GM12874 (cell line): Measurements from ENCODE around the gene CHD1L.

ENCODE experiments used
- TF ChIP-seq, protein P1 (sequence below): IDR thresholded peaks from 2 replicates; pipeline ENCODE4 v1.5.1; 2011; ENCODE audit warnings: low read depth, mild to moderate bottlenecking, control low read depth, low read length, moderate library complexity; ENCODE audit not compliant: insufficient read depth

The CHD1L gene

DNA sequence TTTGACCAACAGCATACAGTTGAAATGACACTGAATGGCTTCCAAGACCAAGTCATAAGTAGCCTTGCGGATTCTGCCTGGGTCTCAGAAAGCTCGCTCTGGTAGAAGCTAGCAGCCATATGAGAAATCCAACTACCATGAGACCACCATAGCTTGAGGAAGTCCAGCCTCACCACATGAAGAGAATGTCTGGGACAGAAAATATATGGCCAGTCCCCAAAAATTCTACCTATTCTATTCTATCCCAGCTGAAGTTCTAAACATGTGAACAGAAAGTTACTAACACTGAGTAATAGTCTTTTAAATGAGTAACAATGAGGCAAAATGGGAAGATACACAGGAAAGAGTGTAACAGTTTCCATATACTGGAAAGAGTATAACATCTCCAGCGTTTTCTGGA lies 26.4 kb upstream of the CHD1L start:
- TF ChIP-seq, protein P1, sequence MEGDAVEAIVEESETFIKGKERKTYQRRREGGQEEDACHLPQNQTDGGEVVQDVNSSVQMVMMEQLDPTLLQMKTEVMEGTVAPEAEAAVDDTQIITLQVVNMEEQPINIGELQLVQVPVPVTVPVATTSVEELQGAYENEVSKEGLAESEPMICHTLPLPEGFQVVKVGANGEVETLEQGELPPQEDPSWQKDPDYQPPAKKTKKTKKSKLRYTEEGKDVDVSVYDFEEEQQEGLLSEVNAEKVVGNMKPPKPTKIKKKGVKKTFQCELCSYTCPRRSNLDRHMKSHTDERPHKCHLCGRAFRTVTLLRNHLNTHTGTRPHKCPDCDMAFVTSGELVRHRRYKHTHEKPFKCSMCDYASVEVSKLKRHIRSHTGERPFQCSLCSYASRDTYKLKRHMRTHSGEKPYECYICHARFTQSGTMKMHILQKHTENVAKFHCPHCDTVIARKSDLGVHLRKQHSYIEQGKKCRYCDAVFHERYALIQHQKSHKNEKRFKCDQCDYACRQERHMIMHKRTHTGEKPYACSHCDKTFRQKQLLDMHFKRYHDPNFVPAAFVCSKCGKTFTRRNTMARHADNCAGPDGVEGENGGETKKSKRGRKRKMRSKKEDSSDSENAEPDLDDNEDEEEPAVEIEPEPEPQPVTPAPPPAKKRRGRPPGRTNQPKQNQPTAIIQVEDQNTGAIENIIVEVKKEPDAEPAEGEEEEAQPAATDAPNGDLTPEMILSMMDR, result no peak

DNA sequence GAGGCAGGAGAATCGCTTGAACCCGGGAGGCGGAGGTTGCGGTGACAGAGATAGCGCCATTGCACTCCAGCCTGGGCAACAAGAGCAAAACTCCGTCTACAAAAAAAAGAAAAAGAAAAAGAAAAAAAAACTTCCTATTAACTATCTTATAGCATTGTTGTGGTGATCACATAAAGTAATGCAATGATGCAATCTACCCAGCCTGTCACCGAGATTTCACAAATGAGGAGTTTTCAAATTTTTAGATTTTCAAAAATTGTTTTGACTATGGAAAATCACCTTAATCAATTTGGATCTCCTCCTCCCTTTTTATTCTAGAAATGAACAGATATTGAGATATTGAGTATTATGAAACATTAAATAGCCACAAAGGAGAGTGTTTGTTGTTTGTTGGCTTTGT lies 25.3 kb upstream of the CHD1L start:
- TF ChIP-seq, protein P1, result no peak

DNA sequence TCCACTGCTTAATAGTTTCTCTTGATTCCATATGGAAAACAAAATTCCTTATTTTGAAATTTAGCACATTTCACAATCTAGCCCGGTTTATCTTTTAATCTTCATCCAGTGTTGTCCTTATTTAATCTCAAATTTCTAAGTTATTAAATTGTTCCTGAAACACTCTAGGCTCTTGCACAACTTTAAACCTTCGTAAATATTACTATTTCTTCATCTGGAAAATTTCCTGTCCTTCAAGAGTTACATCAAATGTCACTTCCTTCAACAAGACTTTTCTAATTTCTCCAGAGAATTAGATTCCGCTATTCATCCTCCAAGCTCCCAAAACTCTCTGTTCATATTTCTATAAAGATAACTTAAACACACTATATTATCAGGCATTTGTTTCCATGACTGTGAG lies 23.9 kb upstream of the CHD1L start:
- TF ChIP-seq, protein P1, result no peak

DNA sequence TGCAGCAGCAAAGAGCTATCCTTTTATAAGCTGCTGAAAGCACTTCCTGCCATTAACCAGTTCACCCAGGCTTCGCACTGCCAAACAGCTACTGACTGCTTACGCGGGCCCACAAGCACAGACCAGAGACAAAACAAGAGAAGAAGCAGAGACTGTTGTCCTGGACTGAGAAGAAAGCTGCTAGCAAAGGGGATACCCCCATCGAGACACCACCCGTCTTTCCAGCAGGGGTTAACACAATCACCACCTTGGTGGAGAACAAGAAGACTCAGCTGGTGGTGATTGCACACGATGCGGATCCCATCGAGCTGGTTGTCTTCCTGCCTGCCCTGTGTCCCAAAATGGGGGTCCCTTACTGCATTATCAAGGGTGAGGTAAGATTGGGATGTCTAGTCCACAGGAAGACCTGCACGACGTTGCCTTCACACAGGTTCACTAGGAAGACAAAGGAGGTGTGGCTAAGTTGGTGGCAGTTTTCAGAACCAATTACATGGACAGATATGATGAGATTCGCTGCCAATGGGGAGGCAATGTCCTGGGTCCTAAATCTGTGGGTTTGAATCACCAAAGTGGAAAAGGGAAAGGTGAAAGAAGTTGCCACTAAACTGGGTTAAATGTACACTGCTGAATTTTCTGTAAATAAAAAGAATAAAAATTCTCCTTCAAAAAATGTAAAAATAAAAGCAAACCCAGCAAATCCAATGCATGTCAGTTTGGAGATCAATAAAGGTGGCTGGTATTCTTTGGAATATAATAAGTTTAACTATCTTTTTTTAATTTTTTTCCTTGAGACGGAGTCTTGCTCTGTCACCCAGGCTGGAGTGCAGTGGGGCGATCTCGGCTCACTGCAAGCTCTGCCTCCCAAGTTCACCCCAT lies 18.5 kb upstream of the CHD1L start:
- TF ChIP-seq, protein P1, result no peak

DNA sequence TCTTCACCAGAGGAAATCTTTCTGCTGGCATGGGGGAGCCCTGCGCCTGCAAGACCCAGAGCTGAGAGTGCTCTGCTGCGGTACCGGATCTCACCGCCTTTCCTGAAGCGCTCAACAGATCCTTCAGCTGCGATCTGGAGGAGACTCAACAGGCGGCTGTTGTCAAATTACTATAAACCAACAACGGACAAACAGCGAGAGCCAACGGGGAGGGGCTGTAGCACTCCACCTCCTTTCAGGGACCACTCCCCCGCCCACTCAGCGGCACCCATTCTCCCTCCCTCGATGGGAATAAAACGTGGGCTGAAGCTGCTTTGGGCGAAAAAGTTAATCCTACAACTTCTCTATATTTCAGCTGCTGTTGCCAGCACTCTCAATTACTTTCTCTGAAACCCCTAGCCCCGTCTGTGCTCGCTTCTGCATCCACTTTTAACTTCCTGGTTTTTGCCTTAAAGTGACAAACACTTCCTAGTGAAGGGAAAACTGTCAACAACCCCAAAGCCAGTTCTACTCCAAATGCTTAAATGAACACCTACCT lies 17.2 kb upstream of the CHD1L start, which contains the start of gene FMO5:
Gene FMO5, minus strand, starts transcription at position 147 of the 538 bp plus-strand sequence. CDS start 310 bp downstream, outside the sequence.
- TF ChIP-seq, protein P1, result no peak

DNA sequence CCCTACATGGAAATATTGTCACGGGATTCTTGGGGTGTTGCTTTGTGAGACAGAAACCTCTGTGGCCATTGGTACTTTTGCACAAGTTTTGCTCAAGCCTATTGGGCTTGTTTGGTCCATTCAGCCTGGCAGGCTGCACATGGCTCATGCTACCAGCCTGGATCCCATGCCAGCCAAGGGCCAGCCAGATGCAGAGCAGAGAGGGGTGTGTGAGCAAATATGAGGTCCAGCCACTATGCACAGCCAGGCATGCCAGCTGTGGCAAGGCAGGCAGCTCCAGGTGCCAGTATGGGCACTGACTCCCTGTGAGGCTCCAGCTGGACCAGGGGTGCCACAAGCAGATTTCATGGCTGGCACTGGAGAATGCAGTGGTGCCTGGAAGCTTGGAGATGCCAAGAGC lies 6.7 kb upstream of the CHD1L start:
- TF ChIP-seq, protein P1, result no peak

DNA sequence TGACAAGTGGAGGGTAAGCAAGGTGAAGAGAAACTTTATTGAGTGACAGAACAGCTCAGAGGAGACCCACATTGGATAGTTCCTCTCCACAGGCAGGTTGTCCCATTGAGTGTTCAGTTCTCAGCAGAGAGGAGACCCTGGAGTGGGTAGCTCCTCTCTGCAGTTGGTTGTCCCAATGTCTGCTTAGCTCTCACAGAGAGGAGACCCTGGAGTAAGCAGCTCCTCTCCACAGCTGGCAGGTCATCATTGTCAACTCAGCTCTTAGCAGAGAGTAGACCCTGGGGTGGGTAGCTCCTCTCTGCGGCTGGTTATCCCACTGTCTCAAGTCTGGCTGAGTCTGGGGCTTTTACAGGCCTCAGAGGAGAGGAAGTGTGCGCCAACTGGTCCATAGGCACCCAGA lies 6.0 kb upstream of the CHD1L start:
- TF ChIP-seq, protein P1, result no peak
